HG02571 (cell line): Measurements from ENCODE around the gene TTN.

Experiments used
- ATAC-seq: cut with Tn5 transposase; IDR thresholded peaks from one replicate; pipeline ENCODE4 v1.9.1; 2021; ENCODE audit warnings: mild to moderate bottlenecking, moderate library complexity; ENCODE audit not compliant: unreplicated experiment

TTN gene

DNA sequence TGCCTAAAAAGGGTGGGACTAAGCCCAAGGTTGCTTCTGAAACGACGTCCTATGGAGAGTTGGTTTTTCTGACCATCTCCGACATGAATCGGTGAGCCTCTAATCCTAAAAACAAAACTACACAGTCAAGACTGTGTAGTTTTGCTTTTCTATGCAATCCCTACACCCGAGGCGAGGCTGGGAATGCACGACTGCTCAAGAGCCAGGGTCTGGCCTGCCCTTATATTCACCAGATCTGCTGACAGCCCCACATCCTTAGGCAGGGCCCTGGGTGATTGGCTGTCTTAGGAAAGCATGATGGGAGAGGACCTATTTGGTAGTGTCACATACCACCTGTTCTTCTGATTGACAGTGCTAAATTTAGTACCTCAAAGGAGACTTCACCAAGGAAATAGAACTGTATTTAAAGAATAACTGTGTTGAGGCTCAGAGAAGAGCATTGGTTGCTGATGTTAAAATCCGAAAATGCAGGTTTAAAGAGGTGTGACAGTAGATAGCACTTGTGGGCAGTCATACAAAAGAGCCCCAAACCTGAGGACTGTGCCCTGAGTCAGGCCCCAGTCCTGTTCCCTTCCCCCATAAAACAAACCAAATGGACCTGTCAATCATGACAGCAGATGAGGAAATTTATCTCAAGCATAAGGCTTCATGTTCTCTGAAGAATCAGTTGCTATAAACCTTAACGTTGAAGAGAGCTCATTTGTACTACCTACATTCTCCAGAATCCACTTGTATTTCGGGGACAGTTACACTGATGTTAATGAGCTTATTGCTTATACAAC is at the start of gene TTN:
TSS of gene TTN (minus strand) at position 197 of the 782 bp plus-strand sequence. CDS start 2,781 bp downstream, outside the sequence.
- no peak for ATAC-seq

GRCh38 chr2:178855151-178855550 is 47.9 kb upstream of the TTN start:
- ATAC-seq, result no peak

- ATAC-seq, result no peak
Measured at GRCh38 chr2:178848335-178848734, 41.1 kb upstream of the TTN start.

DNA sequence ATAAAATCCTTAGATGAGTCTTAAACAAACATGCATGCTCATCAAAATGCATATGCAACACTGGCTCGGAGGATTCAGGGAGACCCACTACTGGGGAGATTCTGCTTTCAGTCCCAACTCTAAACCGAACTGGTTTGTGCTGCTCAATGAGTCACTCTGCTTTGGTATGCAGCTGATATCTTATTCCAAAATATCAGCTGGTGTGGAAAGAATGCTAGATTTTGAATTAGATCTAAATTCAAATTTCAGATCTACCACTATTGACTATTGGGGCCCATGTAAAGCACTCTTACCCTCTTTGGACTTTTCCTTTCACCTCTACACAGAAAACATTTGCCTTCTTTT is 39.2 kb upstream of the TTN start:
- no peak for ATAC-seq

DNA sequence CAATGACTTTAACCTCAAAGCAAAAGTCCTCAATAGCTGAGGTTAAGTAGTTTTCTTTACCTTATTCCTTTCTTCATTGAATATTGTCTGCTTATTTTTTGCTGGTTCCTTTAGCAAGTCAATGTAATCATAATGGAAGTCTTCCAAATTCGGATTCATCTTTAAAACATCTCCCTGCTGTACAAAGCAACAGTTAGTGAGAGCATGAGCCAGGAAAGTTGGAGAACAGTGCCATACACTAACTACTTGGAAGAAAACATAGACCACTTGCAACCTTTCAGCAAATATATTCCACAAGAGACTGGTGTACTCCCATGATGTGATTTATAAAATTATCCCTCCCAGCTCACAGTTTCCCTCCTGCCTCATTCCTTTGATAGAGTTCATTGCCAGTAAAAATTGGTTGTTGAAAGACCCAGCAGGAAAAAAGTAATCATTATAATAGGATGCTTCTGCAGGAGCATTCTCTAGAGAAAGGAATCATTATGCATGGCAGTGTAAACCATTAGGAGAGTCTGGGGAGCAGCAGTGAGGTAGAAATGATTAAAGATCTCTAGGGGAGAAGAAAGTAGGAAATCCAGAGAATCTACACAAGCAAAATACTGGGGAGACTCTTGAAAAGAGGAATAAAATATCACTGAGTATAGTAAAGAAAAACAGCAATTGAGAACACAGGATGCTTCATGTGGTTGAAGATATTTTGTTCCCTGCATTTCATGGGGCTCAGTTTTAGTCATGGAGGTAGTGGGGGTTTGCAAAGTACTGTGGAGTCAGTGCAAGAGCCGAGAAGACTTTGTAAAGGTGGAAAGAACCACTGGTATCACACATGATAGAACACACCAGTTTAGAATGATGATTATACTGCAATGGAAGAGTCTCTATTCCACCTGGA is 38.6 kb upstream of the TTN start:
- ATAC-seq, result no peak

DNA sequence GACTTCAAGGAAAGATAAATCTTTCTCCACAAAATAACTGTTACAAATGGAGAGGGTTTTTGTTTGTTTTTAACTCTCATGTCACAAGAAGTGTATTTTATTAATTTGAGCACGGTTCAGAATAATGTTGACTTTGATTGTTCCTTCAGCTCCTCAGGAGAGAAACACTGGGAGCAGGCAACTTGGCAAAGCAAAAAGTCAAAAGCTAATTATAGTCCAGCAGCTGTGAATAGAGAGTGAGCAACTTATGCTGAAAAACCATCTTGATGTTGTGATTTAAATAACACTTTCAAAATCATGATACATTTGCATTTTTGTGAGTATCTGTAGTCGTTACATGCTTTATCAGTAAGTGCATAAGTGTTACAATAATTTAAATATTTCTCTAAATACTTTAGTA is 37.5 kb upstream of the TTN start:
- no peak for ATAC-seq

GRCh38 chr2:178844269-178844668 is 37.0 kb upstream of the TTN start:
- no peak for ATAC-seq

DNA sequence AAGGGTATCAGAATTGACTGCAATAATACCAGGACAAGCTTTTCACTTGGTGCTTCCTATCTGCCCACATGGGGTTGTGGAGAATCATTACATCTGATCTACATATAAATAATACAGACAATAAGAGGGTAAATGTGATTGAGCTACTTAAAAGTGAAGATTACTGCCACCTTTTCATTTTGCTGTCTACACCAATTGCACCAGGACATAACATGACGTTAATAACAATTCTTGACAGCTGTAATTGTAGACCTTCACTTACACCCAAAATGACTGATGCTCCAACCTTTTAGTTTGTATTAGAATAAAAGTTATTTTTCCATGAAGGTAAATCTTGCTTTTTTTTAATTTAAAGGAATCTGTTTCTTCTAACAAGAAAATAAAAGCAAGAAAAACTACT is 36.5 kb upstream of the TTN start:
- no peak for ATAC-seq

GRCh38 chr2:178836807-178837206 is 29.6 kb upstream of the TTN start:
- ATAC-seq, result no peak

GRCh38 chr2:178834086-178834485 is 26.9 kb upstream of the TTN start:
- ATAC-seq, result no peak

GRCh38 chr2:178833382-178833781 is 26.2 kb upstream of the TTN start:
- no peak for ATAC-seq

DNA sequence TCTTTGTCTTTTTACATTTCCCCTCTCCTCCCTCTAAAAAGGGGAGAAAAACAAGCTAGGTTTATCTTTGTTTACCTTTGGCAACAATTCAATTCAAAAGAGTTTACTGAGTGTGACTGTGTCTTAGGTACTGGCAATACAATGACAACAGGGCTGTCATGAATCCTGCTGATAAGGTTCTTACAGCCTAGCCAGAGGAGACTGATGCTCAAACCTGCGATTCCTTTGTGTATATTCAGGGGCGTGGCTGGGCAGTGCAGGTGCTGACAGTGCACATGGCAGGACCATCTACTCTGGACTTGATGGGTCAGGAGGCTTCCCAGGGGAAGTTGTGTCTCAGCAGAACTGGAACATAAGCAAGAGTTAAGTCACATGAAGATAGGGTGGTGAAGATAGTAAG is 23.2 kb upstream of the TTN start:
- no peak for ATAC-seq

- no peak for ATAC-seq
Measured at GRCh38 chr2:178829981-178830380, 22.8 kb upstream of the TTN start.

GRCh38 chr2:178829299-178829960 is 22.2 kb upstream of the TTN start:
- no peak for ATAC-seq

GRCh38 chr2:178828486-178828881 is 21.3 kb upstream of the TTN start:
- no peak for ATAC-seq

DNA sequence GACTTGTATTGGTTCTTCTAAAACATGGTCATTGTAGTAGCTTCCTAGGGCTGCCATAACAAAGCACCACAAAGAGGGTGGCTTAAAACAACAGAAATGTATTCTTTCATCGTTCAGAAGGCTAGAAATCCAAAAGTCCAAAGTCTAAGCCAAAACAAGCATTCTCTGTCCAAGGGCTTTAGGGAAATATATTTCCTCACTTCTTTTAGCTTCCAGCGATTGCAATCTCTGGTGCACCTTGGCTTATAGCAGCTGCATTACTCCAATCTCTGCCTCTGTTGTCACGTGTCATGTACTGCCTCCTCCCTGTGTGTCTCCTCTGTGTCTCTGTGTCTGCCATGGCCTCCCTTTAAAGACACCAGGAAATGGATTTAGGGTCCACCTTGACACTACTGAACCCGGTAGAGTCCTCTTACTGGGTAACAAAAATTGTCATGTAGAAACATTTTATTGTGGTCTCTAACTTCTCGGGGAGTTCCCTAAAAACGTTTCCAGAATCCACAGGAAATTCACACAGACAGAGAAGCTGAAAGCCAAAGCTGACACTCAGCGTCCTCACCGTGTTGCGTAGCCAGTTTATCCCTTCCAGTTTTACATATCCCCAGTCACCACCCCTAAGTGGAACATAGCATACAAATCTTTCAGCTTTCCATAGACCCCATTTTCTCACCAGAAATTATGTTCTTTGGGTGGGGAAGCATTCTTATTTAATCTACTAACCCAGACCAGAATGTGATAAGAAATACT is 20.7 kb upstream of the TTN start:
- no peak for ATAC-seq

- no peak for ATAC-seq
Measured at GRCh38 chr2:178827111-178827510, 19.9 kb upstream of the TTN start.

DNA sequence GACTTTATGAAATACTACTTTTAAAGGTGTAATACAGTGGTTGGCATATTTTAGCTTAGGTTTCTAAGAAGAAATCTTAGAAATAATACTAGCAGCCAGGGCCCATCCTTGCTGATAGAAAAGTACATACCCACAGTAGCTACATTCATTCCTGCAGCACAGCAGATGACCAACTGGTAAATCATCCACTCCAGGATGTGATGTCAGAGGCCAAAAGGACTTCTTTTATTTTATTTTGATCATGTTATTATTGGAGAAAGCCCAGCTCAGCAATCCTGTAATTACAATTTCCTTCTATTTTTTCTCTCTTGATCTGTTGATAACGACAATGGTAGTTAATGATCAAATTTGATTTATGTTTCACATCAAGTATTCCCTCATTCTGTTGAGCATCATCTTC is 18.0 kb upstream of the TTN start:
- no peak for ATAC-seq

DNA sequence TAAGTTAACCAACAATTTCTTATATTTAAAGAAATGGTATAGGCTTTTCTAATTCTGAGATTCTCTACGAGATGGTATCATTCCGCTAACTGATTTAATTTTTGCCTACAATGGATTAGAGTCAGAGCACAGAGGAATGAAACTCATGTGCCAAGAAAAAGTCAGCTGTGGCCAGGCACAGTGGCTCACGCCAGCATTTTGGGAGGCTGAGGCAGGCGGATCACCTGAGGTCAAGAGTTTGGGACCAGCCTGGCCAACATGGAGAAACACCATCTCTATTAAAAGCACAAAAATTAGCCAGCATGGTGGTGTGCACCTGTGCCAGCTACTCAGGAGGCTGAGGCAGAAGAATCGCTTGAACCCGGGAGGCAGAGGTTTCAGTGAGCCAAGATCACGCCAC is 17.0 kb upstream of the TTN start:
- ATAC-seq, result no peak

DNA sequence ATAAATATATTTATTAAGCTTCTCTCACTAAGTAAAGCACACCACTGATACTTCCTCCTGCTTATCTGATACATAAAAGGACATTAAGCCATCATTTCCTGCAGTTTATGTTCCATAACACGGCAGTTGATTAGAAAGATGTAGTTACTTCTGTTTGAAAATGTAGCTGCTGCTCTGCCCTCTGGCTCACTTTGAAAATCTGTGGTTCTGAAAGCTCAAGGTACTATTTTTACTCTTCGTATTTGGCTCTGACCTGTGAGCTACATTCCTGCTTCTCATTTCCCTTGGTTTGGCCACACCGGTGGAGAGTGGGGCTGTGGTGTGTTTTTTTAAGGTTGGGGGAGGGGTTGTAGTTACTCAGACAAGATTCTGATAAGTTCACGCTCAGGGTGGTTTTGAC is 12.8 kb upstream of the TTN start:
- ATAC-seq, result peak; percentile 97
